Brain microvascular endothelial cell (primary cell): ENCODE data around the gene CPLANE1.

Experiments used
- DNase-seq: peaks from one replicate; pipeline ENCODE4 v3.0.0-alpha.2; 2020
- H3K27ac ChIP-seq: fragments of 250-450 bp; sonication (Bioruptor Pico); 2 replicates; pipeline ENCODE4 v1.5.1; 2020; ENCODE audit warnings: mild to moderate bottlenecking, moderate library complexity
- H3K27me3 ChIP-seq: fragments of 250-450 bp; sonication (Bioruptor Pico); replicated peaks from 2 replicates; pipeline ENCODE4 v1.5.1; 2020; ENCODE audit warnings: mild to moderate bottlenecking
- H3K36me3 ChIP-seq: fragments of 250-450 bp; sonication (Bioruptor Pico); replicated peaks from 2 replicates; pipeline ENCODE4 v1.5.1; 2020; ENCODE audit warnings: mild to moderate bottlenecking
- H3K4me3 ChIP-seq: 2 replicates; pipeline ENCODE4 v1.5.1; 2011; ENCODE audit warnings: low read depth, mild to moderate bottlenecking, control low read depth, low read length, moderate library complexity
- in situ Hi-C: cut with HindIII; loops from 2 replicates; pipeline ENCODE4 v1.10.0; 2017; ENCODE audit warnings: low sequenced_read_pairs, low pct_ligation_motif_present
- TF ChIP-seq, protein P1 (sequence below): IDR thresholded peaks from 2 replicates; pipeline ENCODE4 v1.5.1; 2011; ENCODE audit warnings: low read depth, mild to moderate bottlenecking, moderate library complexity, low read length, control low read depth, inconsistent platforms; ENCODE audit errors: missing control alignments

The CPLANE1 gene

GRCh38 chr5:37255774-37256358 is 6.7 kb upstream of the CPLANE1 start:
- H3K36me3 ChIP-seq = no peaks in the 10 kb centered on the region
- no peak for DNase-seq
- TF ChIP-seq, protein P1, sequence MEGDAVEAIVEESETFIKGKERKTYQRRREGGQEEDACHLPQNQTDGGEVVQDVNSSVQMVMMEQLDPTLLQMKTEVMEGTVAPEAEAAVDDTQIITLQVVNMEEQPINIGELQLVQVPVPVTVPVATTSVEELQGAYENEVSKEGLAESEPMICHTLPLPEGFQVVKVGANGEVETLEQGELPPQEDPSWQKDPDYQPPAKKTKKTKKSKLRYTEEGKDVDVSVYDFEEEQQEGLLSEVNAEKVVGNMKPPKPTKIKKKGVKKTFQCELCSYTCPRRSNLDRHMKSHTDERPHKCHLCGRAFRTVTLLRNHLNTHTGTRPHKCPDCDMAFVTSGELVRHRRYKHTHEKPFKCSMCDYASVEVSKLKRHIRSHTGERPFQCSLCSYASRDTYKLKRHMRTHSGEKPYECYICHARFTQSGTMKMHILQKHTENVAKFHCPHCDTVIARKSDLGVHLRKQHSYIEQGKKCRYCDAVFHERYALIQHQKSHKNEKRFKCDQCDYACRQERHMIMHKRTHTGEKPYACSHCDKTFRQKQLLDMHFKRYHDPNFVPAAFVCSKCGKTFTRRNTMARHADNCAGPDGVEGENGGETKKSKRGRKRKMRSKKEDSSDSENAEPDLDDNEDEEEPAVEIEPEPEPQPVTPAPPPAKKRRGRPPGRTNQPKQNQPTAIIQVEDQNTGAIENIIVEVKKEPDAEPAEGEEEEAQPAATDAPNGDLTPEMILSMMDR = no peak
- H3K4me3 ChIP-seq = no peak overlapping the region
- no peaks in the 10 kb centered on the region for H3K27me3 ChIP-seq
- H3K27ac ChIP-seq = no peak overlapping the region
- in situ Hi-C loops = no loop called here

DNA sequence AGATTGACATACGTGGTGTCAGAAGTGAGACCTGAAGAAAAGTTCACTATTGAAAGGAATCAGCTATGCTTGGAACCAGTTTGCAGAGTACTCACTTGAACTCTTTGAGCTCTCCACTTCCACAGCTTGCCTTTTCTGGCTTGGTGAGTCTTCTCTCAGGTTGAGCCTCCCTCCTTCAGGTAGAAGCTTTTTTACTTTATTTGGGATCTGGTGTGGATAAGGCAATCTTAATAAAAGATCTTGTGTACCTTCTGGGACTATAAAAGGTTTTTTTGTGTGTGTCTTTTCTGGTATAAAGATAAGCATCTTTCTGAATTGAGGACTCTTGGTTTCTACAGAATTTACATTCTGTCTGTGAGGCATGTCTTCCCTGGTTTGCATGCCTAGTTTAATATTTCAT is 5.4 kb upstream of the CPLANE1 start:
- Histone ChIP-seq H3K4me3 (no peak overlapping the region), H3K36me3 (no peaks in the 10 kb centered on the region), H3K27ac (no peak overlapping the region), H3K27me3 (no peaks in the 10 kb centered on the region)
- TF ChIP-seq, protein P1 = no peak
- in situ Hi-C loops = no loop called here
- DNase-seq = no peak

DNA sequence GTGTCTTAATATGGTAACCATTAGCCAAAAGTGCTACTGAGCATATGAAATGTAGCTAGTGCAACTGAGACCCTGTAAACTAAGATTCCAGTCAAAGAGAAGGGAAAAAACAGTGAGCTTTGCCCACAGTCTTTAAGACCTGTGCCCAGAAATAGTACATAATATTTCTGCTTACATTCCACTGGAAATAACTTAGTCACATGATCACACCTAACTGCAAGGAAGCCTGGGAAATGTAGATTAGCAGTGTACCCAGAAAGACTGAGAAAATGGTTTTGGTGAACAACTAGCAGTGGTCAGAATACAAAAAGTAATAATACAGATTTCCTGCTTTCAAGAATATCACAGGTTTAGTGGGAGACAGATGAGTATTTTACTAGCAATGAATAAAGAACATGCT is 2.5 kb upstream of the CPLANE1 start:
- Histone ChIP-seq H3K36me3 (no peaks in the 10 kb centered on the region), H3K4me3 (no peak overlapping the region), H3K27me3 (no peaks in the 10 kb centered on the region), H3K27ac (no peak overlapping the region)
- TF ChIP-seq, protein P1 = no peak
- in situ Hi-C loops = no loop called here
- no peak for DNase-seq

DNA sequence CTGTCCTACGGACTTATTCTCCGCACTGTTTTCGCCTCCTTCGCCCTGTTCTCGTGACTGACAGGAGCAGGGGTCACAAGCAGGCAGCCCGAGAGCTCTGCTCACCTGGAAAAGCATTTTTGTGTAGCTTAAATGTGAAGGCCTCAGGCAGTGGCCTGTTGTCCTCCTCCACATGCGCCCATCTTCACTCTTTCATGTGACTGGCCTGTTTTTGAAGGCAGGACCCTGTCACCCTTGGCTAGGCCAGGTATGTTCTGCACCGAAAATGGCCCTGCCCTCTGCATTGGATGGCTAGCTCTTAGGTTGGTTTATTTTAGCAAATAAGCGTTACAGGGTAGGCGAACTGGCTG is 614 bp upstream of the CPLANE1 start:
- no peak overlapping the region for H3K27ac ChIP-seq
- DNase-seq = no peak
- no peaks in the 10 kb centered on the region for H3K36me3 ChIP-seq
- in situ Hi-C loops = no loop called here
- H3K4me3 ChIP-seq = peak overlapping the region; percentile 88
- TF ChIP-seq, protein P1 = no peak
- H3K27me3 ChIP-seq = no peaks in the 10 kb centered on the region

- in situ Hi-C loops = no loop called here
- Histone ChIP-seq H3K4me3 (peak overlapping the region; percentile 88), H3K27ac (peak overlapping the region; percentile 84), H3K27me3 (no peaks in the 10 kb centered on the region), H3K36me3 (no peaks in the 10 kb centered on the region)
- TF ChIP-seq, protein P1 = no peak
- DNase-seq = peak; percentile 9
These were observed 681 bp downstream of the CPLANE1 start for GRCh38 chr5:37248421-37248969.

- TF ChIP-seq, protein P1 = no peak
- H3K27ac ChIP-seq = no peak overlapping the region
- no peak for DNase-seq
- in situ Hi-C loops = no loop called here
- no peaks in the 10 kb centered on the region for H3K27me3 ChIP-seq
- H3K36me3 ChIP-seq = no peaks in the 10 kb centered on the region
- H3K4me3 ChIP-seq = no peak overlapping the region
These were observed 1.7 kb downstream of the CPLANE1 start for GRCh38 chr5:37247496-37247895.
